Activated CD4-positive, CD25-positive, alpha-beta regulatory T cell (primary cell): ENCODE results near the gene TRIM62.

Experiments
- DNase-seq, 4 experiments: peaks; one replicate each; lab custom pipeline; 2025; lab: John Stamatoyannopoulos, UW

Gene TRIM62

DNA sequence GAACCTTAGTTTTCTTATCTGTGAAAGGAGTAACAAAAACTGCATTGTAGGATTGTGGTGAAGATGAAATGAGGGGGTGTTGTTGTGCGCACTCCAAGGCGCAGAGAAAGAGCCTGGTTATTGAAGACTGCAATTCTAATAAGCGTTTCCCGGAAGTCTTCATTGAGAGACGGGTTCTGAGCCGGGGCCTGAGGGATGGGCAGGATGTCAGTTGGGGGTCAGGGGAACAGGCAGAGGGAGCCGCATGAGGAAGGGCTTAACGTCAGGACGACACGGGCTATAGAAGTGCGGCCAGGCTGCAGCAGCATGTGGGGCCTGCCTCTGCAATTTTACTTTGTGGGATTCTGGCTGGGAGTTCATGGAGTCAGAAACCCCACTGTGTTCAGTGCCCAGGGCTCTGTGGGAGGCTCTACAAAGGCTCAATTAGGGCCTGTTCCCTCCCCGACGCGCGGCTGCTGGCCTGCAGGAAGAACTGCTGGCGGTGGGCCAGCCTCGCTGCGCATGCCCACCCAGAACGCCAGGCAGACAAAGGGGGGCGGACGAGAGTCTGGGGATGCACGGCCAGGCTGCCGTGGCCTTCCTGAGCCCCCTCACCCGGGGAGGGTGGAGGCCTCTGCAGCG lies 20.7 kb downstream of the TRIM62 start:
- no peak for DNase-seq

DNA sequence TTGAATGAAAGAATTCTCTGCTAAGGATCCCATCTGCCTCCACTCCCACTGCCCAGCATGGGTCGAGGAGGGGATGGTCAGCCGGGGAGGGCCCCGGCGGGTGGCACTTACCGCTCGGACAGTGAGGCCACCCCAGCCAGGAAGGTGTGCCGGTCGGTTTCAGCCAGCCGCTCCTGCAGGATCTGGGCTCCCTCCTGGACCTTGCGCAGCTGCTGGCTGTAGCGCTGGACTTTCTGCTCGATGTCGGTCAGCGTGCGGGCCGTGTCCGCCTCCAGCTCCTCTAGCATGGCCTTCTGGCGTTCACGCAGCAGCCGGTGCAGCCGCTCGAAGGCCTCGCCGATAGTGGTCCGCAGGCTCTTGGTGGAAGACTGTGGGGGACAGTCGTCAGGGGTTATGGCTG lies 22.3 kb downstream of the TRIM62 start:
- DNase-seq, result no peak

DNA sequence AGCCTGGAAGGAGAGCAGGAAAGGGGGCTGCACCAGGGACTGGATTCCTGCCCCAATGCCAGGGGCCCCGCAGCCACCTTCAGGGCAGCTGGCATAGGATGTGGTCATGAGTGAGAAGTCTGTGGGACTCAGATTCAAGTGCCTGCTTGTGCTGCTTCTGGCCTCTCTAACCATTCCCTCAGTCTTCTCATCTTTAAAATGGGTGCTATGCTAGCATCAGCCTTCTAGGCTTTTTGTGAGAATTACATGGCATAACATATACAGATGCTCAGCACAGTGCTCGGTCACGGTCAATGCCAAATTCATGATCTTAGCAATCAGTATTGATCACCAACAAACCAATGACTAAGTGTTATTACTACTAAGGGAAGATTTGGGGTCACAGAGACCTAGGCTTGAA lies 23.5 kb downstream of the TRIM62 start:
- DNase-seq, result no peak

DNA sequence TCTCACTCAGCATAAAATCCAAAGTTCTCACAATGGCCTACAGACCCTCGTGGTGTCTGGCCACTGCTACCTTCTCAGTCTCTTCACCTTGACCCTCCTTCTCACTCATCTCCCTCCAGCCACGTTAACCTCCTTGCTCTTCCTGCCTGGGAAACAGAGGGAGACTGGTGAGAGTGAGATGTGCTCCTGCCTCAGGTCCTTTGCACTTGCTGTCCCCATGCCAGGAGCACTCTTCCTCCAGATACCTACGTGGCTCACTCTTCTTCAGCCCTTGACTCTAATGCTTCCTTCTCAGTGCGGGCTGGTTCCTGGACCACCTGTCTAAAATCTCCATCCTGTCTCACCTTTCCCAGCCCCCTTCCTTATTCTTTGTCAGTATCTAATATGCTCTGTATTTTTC lies 24.7 kb downstream of the TRIM62 start:
- no peak for DNase-seq

DNA sequence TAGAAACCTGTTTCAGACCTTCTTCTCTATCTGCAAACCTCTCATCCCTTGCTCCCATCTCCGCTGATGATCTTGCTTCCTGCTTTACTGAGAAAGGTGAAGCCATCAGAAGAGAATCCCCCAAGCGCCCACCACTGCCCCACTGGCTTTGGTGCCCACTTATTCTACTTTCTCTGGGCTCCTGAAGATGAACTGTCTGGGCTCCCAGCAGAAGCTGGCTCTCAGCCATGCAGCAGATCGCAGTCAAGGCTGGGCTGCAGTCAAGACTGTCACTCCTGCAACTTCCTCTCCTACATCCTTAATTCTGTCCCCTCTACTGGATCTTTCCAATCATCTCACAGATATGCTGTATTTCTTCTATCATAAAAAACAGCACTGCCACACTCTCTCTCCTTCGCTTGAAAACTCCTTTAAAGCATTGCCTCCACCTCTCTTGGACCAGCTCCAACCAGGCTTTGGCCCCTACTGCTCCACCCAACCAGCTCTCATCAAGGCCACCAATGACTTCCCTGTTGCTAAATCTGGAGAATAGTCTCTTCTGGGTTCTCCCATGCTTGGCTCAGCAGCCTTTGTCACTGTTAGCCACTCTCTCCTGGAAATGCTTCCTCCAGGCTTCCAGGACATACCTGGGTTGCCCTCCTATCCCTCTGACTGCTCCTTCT lies 25.8 kb downstream of the TRIM62 start:
- no peak for DNase-seq

DNA sequence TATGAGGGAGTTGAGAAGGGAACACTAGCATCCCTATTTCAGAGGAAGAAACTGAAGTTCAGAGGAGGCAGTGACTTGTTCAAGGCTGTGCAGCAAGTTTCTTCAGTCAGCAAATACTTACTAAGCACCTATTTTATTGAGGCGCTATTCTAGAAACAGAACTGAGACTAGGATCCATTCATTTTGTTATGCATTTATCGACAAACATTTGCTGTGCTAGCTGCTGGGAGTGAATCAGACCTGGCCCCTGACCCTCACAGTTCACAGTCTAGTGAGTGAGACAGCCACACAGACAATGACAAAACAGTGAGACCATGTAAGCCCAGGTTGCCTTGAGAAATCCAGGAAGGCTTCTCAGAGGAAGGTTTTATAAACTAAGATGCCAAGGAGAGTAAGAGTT lies 28.2 kb downstream of the TRIM62 start:
- DNase-seq, result no peak

DNA sequence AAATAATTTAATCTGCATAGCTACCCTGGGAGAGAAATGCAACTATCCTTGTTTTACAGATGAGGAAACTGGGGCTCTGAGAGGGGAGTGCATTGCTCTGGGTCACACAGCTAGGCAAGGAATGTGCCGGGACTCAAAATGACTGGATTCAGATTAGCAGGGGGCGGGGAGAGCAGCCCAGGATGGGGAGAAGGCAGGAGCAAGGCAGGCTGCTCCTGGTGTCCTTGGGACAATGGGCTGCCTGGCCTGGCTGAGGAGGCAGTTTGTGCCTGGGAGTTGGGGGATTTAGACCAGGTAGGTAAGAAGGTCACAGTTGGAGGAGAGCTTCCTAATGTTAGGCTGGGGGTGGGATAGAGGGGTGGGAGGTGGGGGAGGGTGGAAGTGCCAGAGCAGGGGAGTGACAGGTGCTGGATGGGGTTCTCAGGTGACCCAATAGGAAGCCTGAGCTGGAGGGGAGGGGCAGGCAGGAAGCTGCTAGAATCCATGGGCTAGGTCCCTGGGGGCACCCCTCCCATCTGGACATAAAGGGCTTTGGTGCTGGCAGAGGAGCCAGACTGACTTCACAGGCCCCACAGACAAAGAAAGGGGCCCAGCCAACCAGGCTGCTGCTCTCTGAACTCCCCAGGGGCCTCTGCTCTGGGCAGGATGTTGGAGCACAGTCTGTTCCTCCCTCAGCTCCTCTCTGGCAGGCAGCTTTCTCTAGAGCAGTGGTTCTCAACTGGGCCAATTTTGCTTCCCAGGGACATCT lies 29.0 kb downstream of the TRIM62 start:
- no peak for DNase-seq

DNA sequence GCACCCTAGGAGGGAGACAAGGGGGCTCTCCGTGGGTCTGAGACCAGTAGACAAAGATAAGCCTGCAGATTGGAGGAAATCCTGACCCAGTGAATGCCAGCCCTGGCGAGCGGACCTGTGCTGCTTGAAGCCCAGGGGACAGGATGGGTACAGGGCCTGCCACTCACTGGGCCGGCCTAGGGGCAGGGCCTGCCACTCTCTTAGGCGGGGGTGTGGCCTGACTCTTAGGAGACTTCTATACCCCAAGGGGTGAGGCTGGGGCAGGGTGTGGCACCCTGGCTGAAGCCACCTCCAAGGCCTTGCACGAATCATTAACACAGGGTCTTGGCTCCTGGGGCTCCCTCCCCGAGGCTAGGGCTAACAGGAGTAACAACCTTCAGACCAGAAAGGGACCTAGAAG lies 30.7 kb downstream of the TRIM62 start:
- DNase-seq, result no peak

DNA sequence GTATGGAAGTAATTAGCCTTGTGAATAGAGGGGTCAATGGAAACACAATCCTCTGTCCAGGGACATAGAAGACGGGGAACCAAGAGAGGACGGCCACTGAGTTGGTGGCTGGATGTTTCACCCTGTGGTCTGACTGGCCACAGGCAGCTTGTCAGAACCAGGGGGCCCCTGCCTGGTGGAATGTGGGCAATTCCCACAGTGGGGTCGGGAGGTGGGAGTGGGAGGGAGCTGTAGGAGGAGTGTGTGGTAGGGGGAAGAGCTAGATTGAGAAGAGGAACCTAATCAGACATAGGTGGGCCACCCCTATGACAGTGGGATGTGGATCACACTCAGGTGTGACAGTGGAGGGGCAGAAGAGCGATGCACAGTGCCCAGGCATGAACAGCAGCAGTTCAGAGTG lies 31.3 kb downstream of the TRIM62 start:
- no peak for DNase-seq

DNA sequence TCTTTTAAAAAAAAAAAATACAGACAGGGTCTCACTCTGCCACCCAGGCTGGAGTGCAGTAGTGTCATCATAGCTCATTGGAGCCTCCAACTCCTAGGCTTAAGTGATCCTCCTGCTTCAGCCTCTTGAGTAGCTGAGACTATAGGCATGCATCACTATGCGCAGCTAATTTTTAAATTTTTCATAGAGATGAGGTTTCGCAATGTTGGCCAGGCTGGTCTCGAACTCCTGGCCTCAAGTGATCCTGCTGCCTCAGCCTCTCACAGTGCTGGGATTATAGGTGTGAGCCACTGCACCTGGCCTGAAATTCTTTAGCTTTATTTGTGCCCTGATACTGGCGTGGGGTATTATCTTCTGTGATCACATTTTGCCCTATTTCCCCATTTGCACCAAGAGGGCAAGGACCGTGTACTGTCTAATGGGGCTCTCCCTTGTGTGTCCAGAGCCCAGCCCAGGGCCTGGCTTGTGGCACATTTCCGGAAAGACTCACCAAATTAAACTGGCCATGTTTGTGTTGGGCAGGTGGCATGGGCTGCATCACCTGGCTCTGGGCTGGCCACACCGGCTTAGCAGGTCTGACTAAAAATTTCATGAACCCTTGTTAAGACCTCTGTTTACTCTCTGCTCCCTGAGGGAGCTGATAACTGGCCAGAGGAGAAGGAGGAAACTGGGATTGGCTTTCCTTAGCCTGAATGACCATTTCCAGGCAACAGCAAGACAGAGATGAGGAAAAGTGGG lies 32.2 kb downstream of the TRIM62 start:
- DNase-seq, result no peak

DNA sequence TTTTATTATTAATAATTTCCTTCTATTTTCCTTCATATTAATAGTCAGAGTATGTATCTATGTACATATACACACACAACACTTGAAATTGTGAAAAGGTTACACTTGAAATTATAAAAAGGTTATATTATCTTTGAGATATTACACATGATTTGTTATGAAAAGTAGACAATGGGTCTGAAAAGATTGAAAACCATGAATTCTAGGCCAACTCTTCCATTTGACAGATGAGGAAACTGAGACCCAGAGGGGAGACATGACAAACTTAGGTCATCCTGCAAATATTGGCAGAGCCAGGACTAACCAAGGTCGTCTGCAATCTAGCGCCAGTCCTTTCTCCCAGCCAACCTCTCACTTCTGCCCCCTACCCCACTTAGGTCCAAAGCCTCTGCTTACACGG lies 33.2 kb downstream of the TRIM62 start:
- DNase-seq, result no peak

DNA sequence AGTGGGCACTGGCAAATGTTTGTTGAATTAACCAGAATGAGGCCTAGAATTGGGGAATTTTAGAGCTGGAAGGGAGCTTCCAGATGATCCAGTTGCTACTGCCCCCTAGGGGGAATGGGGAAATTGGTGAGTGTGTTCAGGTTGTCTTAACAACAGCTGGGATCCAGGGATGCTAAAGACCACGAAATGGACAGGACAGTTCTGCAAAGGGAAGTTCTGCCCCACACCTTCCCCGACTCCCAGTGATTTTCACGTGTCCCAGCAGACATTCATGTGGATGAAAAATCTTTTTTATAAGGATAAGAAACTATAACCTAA lies 33.9 kb downstream of the TRIM62 start:
- no peak for DNase-seq

DNA sequence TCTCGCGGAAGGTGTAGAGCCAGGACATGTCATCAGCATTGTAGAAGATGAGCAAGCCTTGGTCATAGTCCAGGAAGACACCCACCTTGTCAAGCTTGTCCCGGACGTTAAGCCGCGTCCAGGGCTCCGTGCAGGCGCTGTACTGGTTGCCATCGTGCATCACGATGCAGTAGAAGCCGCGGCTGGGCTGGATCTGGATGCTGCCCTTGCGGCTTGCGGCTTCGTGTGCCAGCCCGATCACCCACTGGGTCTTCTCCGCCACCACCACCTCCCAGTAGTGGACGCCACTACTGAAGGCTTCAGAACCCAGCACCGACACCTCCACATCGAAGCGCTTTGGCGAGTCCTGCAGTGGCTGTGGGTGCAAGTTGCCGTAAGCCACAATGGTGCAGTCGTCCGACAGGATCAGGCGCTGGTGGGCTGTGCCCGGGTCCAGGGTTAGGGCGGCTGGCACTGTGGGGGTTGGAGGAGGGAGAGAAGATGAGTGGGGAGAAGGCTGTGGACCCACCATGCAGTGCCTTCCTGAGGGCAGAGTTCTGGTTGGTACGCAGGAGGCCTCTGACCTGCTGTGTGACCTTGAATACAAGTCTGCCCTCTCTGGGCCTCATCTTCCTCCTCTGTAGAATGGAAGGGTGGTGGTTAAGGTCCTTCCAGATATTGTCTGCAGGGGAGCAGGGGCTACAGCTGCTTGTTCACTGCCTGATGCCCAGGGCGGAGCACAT lies 34.4 kb downstream of the TRIM62 start:
- no peak for DNase-seq

DNA sequence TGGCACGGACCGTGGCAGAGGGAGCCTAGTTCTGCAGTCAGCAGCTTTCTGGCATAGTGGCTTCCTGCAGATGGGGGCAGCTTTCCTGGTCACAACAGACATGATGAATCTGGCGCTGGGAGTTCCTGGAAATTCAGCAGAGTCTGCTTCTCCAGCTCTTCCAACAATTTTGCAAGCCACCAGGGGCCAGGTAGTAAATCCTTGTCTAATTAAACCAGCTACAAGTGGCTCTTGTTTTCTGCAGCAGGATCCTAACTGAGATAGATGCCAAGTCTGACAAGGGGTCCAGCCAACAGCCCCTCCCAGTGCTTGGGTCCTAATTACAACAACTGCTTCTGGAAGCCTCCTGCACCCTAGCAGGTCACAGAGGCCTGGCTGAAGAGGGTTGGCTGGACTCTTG lies 35.8 kb downstream of the TRIM62 start:
- no peak for DNase-seq

DNA sequence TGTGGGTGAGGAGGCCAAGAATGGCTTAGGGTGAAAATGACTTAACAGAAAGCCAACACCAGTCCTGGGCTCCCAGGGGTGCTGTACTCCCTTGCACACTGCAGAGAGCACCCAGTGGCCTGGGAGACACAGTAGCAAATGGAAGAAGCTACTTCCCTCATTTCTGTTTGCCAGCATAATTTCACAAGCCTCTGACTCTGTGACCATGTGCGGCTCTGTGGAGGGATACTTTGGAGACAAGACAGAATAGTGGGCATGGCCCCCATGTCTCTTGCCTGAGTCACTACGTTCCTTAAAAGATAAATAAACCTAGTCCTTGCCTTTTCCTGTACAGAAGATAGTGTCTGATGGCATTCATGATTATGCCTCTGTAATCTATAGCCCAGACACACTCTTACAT lies 38.1 kb downstream of the TRIM62 start:
- no peak for DNase-seq

DNA sequence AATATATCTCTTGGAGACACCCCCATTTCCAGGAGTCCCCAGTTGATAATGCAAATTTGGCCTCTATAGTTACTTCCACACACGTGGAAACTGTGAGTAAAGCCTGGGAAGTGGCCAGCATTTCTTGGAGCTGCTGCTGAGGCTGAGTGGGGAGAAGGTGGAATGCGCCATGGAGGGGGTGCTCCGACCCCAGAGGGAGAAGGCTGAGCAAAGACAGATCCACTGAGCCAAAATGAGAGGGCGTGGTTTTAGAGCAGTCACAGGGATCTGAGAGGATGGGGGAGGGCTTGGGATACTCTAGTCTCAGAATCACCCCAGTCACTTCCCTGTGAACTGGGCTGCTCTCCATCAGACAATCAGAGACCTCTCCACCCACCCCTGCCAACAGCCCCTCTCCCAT lies 38.7 kb downstream of the TRIM62 start:
- DNase-seq, result no peak

DNA sequence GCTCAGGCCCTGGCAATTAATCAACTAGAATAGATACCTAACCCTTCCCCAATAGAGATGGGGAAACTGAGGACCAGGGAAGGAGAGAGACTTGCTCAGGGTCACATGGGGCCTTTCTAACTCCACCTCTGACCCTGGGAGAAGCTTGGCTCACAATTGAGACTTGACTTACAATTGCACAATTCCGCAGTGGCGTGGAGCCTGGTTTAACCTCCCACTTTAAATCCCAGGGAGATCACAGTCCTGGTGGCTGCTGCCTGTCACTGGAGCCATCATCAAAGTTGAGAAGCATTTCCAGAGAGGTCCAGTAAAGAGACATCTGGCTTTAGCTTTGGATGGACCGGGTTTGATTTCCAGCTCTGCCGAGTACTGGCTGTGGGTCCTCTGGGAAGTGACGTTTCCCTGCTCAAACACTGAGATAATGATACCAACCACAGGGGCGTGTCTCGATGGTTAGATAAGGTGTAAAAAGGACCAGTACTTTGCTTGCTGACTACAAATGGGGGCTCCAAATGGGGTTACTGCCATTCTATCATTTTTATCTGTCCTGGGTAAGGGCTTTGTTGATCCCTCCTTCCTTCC lies 39.3 kb downstream of the TRIM62 start:
- DNase-seq, result no peak

DNA sequence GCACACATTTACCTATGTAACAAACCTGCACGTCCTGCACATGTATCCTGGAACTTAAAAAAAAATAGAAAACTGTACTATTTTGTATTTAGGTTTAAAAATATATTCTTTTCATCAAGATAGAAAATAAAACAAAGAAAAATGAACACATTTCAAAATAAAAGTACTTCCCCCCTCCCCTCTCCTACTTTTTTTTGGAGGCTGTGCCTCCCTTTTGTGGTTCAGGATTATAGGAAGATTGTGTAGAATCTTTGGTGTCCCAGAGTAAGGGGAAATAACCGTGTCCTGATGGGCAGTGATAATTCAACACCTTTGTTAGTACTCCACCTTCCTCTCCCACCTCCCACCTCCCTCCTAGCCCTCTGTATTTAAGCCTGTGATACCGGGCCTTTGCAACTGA lies 40.1 kb downstream of the TRIM62 start:
- no peak for DNase-seq

DNA sequence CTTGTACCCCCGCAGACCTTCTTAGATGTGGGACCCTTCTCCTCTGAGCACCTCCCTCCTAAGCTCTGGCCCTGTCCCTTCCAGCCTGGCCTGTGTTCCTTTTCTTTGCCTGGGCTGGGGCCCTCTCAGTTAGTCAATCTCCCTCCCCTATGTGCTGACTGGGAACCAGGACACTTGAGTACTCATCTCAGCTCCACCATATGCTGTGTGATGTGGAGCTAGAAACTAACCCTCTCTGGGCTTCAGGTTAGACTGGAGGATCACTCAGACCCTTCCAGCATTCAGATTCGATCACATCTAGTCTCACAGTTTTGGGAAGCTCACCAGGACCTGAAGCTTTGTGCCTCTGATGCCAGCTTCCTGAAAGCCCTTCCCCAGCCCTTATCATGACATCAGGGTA lies 40.6 kb downstream of the TRIM62 start:
- DNase-seq, result no peak

DNA sequence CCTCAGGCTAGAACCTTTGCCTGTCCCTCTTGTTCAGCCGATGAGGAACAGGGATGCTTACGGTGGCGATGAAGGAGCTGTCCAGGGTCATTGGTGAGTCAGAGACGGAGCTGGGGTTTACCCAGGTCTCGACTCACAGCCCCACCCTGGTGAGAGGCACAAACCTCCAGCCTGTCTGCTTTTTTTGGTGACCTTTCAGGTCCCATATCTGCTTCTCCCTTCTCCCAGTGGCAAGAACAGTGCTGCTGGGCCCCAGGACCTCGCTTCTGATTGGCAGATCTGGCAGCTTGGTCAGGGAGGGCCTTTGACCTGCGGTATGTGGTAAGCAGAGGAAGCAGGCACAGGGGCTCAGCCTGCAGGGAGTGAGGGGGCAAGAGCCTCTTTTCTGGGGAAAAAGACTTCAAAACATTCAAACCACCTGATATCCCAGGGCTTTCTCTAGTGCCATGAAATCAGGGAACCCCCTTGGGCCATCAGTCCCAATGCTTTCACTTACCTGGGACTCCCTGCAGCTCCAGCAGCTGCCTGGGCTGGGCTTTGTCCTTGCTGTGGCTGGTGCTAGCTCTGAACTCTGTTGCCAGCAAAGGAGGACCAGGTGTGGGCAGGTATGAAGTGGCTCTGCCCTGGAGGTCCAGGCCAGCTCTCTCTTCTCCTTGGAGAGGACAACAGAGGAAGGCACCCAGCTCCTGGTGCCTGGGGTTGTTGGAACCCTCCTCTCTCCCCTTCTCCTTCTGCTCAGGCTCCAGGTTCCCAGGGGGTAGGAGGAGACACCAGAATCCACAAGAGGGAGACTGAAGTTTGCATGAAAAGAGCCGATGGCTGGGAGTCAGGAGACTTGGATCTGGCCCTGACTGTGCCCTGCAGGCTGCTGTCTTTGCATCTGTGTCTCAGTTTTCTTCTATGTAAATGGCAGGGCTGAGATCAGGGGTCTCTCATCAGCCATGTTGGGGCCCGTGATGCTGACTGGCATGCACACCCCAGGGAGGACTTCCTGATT lies 41.4 kb downstream of the TRIM62 start:
- DNase-seq, result no peak

DNA sequence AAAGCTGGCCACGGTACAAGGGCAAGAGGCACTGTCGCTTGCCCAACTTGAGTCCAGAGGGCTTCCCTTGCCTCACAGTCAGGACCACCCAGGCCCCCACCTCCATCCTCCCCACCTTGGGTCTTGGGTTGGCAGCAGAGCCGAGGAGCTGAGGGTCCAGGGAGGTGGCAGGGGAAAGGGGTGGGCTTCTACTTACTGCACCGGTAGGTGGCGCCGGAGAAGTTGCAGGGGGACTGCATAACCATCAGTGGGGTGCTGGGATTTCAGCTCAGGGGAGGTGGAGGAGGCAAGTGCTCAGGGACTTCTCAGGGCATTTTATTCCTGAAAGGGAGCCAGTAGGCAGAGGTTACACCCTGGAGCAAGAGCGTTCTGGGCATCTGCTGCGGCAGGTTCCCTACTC lies 44.0 kb downstream of the TRIM62 start:
- no peak for DNase-seq
